GM12865 (cell line): ENCODE data around the gene UBL3.

ENCODE experiments used
- DNase-seq: peaks from one replicate; pipeline ENCODE4 v3.0.0; 2010; ENCODE audit warnings: low read depth
- H3K4me3 ChIP-seq: 2 replicates; pipeline ENCODE4 v1.5.1; 2011; ENCODE audit warnings: mild to moderate bottlenecking, low read depth, low read length, control low read depth
- CTCF ChIP-seq: IDR thresholded peaks from 2 replicates; pipeline ENCODE4 v1.5.1; 2011; ENCODE audit warnings: low read length, control low read depth, low read depth, inconsistent platforms; ENCODE audit not compliant: insufficient read depth; ENCODE audit errors: missing control alignments

Gene UBL3, protein sequence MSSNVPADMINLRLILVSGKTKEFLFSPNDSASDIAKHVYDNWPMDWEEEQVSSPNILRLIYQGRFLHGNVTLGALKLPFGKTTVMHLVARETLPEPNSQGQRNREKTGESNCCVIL

GRCh38 chr13:29850213-29850898 lies at the start of gene UBL3:
TSS of gene UBL3 (minus strand) at chr13:29850617. CDS start at chr13:29849538, 1,079 bp downstream.
- TF ChIP-seq CTCF = no peak
- DNase-seq = peak; percentile 96
- peak within 1 kb of the TSS; percentile 87 for H3K4me3 ChIP-seq

- DNase-seq = no peak
- no peak overlapping the region for H3K4me3 ChIP-seq
These were observed 46.7 kb upstream of the UBL3 start for GRCh38 chr13:29897102-29897501.

DNA sequence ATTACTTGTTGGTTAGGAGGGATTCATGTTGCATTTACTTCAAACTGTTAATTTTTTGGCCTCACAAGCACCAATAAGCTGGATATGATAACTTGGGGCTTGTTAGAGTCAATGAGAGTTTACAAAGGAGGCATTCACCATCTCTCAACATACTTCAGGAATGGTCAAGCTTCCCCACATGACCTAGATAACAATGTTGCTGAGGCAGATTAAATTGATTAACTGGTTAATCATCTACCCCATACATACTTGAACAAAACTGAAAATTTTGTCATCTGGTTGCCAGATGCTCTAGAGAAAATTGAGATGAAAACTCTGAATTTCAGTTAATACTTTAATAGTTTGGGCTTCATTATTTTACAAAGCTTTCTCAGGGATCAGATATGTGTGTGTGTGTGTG lies 43.0 kb upstream of the UBL3 start:
- TF ChIP-seq CTCF = no peak
- no peak overlapping the region for H3K4me3 ChIP-seq
- DNase-seq = no peak

More at GRCh38 chr13:29897102-29897501, 46.7 kb upstream of the UBL3 start:
- no peak for TF ChIP-seq CTCF

DNA sequence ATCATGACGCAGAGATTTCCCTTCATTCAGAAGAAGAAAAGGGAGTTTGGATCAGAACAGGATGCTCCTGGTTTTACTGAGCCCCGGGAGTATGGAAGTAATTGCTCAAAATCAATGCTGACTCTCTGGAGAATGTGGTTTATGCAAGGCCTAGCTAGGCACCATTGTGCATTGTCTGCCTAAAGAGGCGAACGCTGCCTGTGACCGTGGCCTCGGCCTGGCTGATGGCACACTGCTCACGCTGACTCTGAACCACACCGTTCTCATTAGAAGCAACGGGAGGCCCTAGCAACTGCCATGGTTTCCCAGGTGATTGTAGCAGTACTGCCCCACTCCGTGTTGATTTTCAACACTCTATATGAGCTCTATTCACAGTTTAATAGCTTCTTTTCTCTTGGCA lies 41.7 kb upstream of the UBL3 start:
- TF ChIP-seq CTCF = no peak
- DNase-seq = no peak
- H3K4me3 ChIP-seq = no peak overlapping the region

DNA sequence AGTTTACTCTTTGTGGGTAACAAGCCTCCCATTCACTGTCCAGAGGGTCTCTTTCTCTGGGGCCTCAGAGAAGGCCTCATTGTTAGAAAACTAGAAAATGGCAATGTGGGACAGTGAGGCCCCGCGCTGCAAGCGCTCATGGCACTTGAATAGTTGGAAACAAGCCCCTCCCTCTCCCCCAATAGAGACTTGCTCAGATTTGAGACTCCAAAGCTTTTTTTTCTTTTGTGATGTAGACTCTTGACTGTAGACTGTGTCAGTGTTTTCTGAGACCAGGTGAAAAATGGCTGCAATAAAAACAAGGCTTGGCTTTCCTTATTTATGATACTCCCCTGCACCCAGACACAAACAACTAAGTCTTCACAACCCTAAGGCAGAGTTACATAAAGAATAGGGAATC lies 38.7 kb upstream of the UBL3 start:
- DNase-seq = no peak
- TF ChIP-seq CTCF = no peak
- no peak overlapping the region for H3K4me3 ChIP-seq

- TF ChIP-seq CTCF = no peak
- no peak for DNase-seq
- no peak overlapping the region for H3K4me3 ChIP-seq
These were observed 37.9 kb upstream of the UBL3 start for GRCh38 chr13:29888306-29888705.

DNA sequence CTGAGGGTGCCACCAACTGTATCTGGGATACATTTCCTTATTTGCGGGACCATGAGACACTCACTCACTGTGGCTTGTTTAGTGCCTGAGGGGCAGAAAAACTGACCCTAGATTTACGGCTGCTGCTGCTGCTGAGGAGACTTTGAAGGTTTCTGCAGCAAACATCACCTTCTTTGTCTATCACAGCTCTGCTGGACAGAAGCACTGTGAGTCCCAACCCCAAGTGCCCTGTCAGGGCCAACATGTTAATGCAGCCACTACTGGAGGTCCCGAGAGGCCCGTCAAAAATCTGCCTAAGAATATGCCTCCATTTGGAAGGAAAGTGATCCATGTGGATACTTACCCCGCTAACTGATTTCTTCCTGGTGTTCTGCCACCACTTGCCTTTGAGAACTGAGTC lies 37.3 kb upstream of the UBL3 start:
- DNase-seq = no peak
- H3K4me3 ChIP-seq = no peak overlapping the region
- TF ChIP-seq CTCF = no peak
